Activated CD8-positive, alpha-beta memory T cell treated with anti-CD3 and anti-CD28 coated beads for 36 hours (primary cell): Measurements from ENCODE around the gene HSD17B12. TPM values are rescaled to one million over a fixed set of nuclear protein-coding genes. Genes with fewer than 3 reads are reported as not detected.

Experiments used
- CTCF ChIA-PET: fragments of 350-600 bp; sonication (Branson Sonifier 250); formaldehyde crosslinking; loops from one replicate; lab custom pipeline; 2021; ENCODE audit warnings: antibody characterized with exemption; lab: Charles Lee
- POLR2A ChIA-PET: fragments of 350-600 bp; sonication (Branson Sonifier 250); formaldehyde crosslinking; loops from one replicate; lab custom pipeline; 2021; ENCODE audit warnings: antibody characterized with exemption; lab: Charles Lee
- total RNA-seq, 2 experiments: library from RNA; stranded (reverse); gene quantifications; one replicate each; pipeline ENCODE4 v1.2.3, GENCODE V29; 2021

Gene HSD17B12
- total RNA-seq, 2 experiments from 2014 or later: 39.9 to 43.7 TPM

DNA sequence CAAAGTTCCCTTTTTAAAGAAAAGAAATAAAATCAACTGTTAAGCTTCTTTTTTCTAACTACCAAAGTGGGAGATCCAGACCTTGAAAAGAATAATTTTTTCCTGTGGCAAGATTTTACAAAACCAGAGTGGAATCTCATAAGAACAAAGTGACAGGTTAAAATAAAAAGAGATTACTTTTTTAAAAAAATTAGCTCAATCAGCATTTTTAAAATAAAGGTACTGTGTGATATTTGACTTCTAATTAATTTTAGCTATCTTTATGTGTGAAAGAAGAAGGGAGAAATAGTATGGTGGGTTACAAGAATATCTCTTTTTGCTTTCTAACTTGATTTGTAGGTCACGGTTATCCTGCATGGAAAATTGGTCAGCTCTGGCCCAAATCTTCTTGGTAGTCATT lies 107.3 kb downstream of the HSD17B12 start:
- ChIA-PET POLR2A (no interaction called here), CTCF (no interaction called here)

DNA sequence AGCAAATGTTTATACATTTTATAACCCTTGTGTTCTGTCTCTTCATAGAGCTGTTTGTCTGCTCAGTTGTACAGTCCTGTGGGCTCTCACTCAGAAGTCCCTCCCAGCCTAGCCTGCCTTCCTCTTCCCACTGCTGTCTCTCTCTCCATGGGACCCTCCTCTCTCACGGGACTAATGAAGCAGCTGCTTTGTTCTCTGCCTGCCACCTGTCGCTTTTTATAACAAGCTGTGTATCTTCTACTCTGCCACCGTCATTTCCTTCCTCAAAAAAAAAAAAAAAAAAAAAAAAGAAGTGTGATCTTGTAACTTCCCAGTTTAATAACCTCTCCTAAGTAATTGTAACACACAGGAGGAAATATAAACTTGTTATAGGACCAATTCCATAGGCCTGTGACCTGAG lies 107.9 kb downstream of the HSD17B12 start:
- CTCF ChIA-PET: no interaction called here
- POLR2A ChIA-PET: no interaction called here

DNA sequence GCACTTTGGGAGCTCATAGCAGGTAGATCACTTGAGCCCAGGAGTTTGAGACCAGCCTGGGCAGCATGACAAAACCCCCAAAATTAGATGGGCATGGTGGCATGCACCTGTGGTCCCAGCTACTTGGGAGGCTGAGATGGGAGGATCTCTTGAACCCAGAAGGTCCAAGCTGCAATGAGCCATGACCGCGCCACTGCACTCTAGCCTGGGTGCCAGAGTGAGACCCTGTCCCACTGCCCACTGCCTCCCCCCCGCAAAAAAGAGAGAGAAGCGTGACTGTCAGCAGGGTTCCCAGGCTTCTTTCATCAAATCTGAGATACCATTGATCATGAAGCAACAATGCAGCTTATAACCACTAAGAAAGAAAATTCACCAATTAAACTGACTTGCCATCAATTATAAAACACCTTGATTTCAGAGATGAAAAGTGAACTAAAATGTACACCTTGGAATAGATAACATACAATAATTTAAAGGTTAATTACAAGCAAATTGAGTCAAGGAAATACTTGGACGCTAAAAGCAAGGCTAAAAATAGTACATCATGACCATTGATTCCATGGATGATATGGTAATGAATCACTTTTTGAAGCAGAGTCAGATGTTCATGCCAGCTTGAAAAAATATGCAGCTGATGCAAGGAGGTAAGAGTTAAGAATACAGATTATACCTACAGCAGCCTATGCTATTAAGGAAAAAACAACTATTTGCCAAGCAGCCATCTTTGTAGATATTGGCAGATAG lies 109.3 kb downstream of the HSD17B12 start:
- POLR2A ChIA-PET: no interaction called here
- CTCF ChIA-PET: no interaction called here

DNA sequence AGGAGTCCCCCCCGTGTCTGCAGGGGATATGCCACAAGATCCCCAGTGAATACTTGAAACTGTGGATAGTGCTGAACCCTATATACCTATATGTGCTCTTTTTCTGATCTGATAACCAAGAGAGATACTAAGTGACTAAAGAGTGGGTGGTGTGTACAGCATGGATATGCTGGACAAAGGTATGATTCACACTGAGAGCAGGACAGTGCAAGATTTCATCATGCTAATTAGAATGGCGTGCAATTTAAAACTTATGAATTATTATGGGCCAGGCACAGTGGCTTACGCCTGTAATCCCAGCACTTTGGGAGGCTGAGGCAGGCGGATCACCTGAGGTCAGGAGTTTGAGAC lies 109.9 kb downstream of the HSD17B12 start:
- CTCF ChIA-PET: no interaction called here
- POLR2A ChIA-PET: no interaction called here

DNA sequence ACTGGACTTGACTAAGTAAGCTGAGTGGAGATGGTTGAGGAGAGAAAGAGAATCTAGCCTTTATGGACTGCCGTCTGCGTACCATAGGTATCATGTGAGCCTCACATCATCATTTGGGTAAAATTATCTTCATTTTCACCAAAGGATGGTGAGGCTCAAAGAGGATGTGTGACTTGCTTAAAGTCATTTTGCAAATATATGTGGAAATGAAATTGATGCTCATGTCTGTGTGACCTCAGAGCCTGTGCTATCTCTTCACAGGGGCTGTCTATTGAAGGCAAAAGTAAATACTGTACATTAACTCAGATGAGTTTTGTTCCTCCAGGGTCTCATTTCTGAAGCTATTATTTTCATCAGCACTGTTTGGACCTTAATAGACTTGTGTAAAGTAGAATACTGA lies 116.8 kb downstream of the HSD17B12 start:
- CTCF ChIA-PET: no interaction called here
- POLR2A ChIA-PET: no interaction called here

DNA sequence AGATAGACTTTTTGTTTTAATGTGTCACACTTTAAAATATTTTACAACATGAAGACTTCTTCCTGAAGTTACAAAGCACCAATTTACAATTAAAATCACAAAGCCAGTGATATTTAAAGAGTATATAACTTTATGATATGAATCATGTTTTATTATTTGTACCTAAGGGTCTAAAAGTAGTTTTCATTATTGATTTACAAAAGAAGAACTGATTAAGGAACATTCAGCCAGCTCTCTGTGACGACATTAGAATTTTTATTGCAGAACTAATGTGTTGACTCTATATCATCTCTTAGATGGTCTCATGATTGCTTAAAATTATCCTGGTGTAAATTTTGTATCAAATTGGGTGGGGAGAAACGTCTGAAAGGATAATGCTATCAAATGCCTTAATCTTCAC lies 117.3 kb downstream of the HSD17B12 start:
- CTCF ChIA-PET: no interaction called here
- POLR2A ChIA-PET: no interaction called here

DNA sequence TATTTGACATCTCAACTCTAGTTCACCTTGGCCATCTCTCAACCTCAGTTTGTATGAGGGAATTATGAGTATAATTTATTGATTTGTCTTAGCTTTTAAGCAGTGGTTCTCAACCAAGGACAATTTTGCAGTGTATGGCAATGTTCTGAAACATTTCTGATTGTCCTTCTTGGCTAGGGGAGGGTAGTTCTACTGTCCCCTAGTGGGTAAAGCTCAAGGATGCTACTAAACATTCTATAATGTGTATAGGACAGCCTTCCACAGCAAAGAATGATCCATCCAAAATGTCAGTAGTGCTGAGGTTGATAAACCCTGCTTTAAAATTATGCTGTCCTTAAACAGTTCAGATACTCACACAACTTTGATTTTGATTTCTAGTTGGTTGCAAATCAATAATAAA lies 122.0 kb downstream of the HSD17B12 start:
- POLR2A ChIA-PET: no interaction called here
- CTCF ChIA-PET: no interaction called here

DNA sequence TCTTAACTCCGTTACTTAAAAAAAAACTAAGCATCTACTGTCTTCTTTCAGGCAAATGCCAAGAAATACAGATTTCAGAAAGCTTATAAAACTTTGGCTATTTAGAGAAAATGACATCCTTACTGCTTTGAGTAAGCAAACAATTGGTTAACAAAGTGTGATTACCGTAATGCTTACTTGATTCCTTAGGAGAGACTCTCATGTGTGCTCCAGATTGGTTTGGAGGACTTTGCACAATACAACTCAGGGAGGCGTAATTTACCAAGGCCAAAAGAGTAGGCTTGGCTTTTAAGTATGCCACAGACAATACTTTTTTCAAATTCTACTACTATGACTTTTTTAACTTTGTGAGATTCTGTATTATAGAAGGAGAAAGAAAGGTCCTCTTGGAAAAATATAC lies 123.2 kb downstream of the HSD17B12 start:
- POLR2A ChIA-PET: no interaction called here
- CTCF ChIA-PET: no interaction called here

DNA sequence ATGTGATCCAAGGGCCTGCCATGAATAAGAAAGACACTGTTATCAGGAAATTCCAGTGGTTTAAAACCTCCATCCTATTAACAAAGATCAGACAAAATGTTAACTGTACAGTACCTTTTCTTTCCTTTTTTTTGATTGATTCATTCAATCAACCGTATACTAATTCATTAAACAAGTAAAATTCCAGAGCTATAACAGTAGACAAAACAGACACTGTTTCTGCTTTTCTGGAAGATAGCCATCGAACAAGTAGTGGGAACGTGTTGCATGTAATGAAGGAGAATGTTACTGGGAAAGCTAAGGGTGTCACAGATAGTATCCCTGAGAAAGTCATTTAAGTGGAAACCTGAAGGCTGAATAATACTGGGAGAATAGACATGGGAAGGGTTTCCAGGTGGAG lies 126.4 kb downstream of the HSD17B12 start:
- ChIA-PET POLR2A (no interaction called here), CTCF (no interaction called here)

DNA sequence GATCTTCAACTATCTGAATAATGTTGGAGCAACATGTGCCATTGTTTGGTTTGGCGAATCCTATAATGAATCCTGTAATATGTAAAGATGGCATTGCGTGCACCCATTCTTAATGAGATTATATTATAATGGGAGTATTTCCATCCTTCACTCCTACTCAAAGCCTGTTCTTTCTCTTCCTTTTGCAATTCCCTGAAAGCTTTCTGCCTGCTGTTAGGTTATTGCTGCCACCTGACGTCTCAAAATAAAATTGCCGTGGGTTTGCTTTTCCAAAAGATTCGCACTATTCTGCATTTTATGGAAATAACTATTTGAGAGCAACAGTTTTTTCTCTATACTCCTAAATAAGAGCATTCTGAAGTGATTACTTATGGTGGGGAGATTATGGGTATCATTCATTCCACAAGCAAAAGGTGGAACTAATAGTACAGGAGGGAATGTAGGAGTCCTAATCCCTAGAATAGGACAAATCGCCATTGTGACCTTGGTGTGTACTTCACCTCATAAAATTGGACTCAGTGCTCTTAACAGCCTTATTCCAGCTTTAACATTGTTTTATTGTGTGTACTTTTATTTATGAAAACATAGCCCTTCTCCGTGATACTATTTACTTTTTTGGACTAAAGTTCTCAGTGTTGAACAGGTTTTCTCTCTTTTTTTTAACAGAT lies 130.5 kb downstream of the HSD17B12 start:
- POLR2A ChIA-PET: no interaction called here
- CTCF ChIA-PET: no interaction called here

DNA sequence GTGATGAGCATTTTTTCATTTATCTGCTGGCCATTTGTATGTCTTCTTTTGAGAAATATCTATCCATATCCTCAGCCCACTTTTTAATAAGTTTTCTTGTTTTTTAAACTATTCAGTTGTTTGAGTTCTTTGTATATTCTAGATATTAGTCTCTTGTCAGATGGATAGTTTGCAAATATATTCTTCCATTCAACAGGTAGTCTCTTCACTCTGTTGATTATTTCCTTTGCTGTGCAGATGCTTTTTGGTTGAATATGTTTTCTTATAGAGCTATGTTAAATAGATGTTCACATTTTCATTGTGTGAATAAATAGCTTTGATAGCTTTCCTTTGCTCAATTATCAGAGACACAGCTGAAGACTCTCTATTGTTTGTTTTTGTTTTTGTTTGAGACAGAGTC lies 131.9 kb downstream of the HSD17B12 start:
- POLR2A ChIA-PET: no interaction called here
- CTCF ChIA-PET: no interaction called here

DNA sequence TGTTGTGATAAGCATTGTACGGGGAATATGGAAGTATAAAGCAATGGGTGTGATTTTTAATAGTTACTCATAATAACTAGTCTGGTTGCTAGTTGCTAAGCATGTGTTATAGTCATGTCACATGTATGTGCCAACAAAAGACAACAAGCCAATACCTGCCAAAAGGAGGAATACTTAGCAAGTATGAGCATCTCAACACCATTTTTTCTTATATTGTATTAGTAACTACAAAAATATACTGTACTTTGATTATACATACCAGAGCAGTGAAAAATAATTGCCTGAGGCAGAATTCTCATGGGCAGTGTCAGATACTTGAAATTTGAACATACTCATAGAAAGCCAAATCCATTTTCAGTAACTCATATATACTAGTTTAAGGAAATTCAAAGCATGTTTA lies 137.7 kb downstream of the HSD17B12 start:
- ChIA-PET POLR2A (no interaction called here), CTCF (no interaction called here)

DNA sequence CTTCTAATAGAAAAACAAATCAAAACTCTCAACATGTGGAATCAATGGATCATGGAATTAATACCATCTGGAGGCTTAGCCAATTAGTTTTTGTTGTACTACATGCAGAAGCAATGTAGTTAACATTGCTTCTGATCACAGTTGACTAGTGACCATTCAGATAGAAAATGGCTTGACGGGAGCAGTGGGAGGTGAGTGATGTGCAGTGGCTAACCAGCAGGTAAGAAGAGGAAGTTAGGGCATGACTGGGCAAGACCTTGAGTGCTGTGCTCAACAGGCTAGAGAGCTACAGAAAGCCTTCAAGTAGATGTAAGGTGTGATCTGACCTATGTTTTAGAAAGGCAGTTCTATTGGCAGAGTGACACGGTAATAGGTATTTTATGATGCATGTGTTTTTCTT lies 139.4 kb downstream of the HSD17B12 start:
- ChIA-PET CTCF (no interaction called here), POLR2A (no interaction called here)

DNA sequence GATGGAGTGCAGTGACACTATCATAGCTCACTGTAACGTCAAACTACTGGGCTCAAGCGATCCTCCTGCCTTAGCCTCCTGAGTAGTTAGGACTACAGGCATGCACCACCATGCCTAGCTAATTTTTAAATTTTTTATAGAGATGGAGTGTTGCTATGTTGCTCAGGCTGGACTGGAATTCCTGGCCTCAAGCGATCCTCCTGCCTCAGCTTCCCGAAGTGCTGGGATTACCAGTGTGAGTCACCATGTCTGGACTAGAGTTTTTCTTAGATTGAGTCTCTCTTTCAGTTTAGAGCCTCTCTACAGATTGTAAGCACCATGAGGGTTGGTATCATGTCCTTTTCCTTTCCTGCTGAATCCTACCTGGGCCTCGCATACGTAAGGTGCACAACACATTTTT lies 142.8 kb downstream of the HSD17B12 start:
- ChIA-PET CTCF (no interaction called here), POLR2A (no interaction called here)

DNA sequence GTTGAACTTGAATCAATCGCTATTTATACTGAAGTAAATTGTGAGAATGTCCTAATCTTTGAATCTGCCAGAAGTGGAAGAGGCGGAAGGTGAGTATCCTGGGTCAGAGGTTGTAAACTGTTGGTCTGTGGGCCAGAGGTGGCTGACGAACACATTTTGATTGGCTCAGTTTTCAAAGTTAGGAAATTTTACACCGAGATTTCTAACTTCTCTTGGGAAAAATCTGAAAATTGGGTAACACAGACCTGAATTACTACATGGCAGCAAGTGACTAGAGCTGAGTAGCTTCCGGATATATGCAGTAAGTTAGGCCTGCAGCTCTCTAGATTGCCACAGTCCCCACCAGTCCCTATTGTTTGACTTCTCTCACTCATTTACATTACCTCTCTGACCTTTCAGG lies 143.3 kb downstream of the HSD17B12 start:
- ChIA-PET CTCF (interaction anchor here (1.3 kb wide), 1 partner anchor 28 kb away, joined by 5 read pairs; no protein-coding TSS in a partner anchor), POLR2A (no interaction called here)

DNA sequence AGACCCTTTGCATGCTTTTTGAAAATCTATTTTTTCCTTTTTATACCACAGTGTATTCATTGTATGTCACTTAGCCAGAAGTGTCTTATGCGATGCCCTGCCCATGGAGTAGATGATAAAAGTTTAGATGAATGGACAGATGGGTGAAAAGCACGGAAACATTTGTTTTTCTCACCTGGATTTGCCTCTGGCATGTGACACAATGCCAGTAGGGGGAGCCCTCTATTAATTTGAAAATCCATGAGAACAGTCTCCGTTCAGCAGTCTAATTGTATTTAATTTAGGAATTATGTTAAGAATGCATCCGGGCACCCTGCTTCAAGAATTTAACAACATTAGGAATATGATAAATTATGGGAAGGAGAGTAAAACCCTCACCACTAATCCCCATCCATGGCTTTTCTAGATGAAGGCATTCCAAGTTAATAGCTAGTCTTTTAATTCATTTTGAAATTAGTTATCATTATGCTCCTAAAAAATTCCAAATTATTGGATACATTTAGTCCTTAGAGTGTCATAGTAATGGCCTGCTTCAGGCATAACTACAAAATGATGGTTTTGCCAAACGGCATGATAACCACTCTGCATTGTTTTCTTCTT lies 144.8 kb downstream of the HSD17B12 start:
- ChIA-PET POLR2A (no interaction called here), CTCF (interaction anchor here (0.9 to 1.7 kb wide), 3 partner anchors 12 to 27 kb away, joined by 3 to 5 read pairs (median 4); no protein-coding TSS in a partner anchor)

DNA sequence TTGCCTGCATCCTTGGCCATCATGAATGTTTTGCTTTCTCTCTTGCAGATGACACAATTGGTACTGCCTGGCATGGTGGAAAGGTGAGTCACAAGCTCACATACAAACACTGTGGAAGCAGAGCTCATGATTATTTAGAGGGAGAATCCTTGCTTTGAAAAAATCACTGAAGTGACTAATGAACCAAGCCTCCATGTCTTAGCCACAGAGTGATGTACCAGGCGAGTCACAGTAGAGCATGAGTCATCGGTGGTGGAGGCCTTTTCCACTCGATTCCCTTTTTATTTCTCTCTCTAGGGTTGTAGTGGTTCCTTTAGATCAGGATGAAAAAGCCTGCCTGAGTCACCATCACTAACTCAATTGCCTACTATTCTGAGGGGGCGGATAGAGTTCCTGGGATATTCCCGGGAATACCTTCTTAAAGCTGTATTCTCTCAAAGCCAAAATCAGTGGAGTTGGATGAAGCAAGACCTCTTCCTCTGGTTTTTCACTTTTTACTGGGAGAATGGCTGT lies 150.4 kb downstream of the HSD17B12 start:
- ChIA-PET POLR2A (no interaction called here), CTCF (interaction anchor here (1.0 kb wide), 2 partner anchors 21 to 235 kb away, joined by 3 to 4 read pairs; partner anchors contain the start of gene ACCS)

DNA sequence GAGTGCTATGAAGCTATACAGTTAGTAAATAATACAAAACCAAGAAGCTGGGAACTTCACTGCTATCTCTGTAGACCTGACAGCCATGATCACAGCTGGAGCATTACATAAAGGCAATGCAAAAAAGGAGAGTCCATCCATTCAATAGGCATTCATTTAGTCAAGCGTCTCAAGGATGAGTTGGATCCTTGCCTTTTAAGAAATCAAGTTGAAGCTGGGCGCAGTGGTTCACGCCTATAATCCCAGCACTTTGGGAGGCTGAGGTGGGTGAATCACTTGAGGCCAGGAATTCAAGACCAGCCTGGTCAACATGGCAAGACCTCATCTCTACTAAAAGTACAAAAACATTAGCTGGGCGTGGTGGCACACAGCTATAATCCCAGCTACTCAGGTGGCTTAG lies 152.0 kb downstream of the HSD17B12 start:
- ChIA-PET CTCF (interaction anchor here (1.3 kb wide), 1 partner anchor 19 kb away, joined by 8 read pairs; no protein-coding TSS in a partner anchor), POLR2A (no interaction called here)

DNA sequence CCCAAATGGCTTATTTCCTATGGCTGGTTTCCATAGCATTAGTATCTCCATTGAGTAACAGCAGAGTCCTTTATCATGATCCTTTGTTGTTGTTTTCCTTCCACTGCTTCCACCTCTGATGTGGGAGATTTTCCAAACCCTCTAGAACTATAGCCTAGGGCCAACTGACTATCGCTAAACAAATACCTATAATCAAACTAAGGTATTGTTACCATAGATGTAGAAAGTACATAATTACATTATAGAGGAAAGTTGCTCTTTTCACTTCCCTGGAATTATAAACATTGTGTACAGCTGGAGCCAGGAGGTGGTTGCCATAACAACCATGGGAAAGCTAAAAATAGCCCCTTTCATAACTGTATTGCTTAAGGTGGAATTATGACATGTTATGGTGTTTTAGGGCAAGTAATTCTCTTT lies 153.1 kb downstream of the HSD17B12 start:
- CTCF ChIA-PET: interaction anchor here (1.3 kb wide), 1 partner anchor 18 kb away, joined by 8 read pairs; no protein-coding TSS in a partner anchor
- POLR2A ChIA-PET: no interaction called here

DNA sequence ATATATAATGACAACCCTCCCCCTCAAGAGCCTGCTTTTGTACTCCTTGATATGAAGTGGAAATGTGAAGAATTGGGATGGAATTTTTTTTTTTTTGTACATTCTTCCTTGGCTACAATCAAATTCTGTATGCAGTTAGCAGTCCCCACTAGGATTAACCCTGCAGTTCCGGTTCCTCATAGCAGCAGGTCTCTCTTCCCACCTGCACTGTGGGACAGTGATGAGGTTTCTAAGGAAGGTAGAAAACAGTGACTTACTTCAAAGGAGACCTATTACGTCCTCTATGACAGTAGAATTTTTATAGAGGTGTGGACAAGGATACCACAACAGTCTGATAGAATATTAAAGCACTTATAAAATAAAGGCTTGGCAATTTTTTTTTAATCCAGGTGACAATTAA lies 153.7 kb downstream of the HSD17B12 start:
- ChIA-PET POLR2A (no interaction called here), CTCF (no interaction called here)
